ENCODE data around the gene MNAT1.

GRCh38 chr14:60760209-60760608 is 25.6 kb downstream of the MNAT1 start:
- TF ChIP-seq CTCF (IDR thresholded peaks at IDR 0.05) (no peak), POLR2A (IDR thresholded peaks at IDR 0.05) (no peak)
